ENCODE measurements around the gene SH3GL2.

SH3GL2 gene

DNA sequence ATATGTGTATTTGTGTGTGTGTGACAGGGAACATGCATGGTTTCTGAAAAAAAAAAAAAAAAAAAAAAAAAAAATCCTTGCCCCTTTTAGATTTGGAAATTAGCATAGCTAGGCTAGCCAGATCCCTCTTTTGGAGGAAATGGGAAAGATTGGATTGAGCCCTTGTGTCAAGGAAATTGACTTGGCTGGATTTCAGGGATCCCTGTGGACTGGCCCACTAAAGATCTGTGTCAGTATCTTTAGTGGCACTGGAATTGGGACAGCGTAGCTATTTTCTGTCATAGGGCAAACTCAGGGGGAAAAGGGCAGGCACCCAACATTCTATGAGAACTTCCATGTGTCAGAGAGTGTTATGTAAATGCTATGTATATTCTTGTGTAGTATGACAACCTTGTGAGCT is 35.4 kb downstream of the SH3GL2 start:
- no peaks in the 10 kb centered on the region for H3K79me2 ChIP-seq (ENCODE audit: insufficient read depth, low read length)
- ATAC-seq (ENCODE audit: insufficient read depth, low read depth), result no peak
- H3K4me3 ChIP-seq (ENCODE audit: low read depth in 1 of 2, low read length in 2 of 2), result no peak overlapping the region
- H3K27ac ChIP-seq (ENCODE audit: low read length), result no peak overlapping the region
- no peak overlapping the region for H3K9ac ChIP-seq (ENCODE audit: low read depth, low read length)
- no peak overlapping the region for H3K4me2 ChIP-seq (ENCODE audit: insufficient read depth, low read length)
- no peaks in the 10 kb centered on the region for H3K27me3 ChIP-seq (ENCODE audit: insufficient read depth, low read length, poor library complexity)
- H3K36me3 ChIP-seq (ENCODE audit: insufficient read depth, low read length), result no peaks in the 10 kb centered on the region
- H3K9me3 ChIP-seq (ENCODE audit: insufficient read depth, low read length, severe bottlenecking), result no peaks in the 10 kb centered on the region
- DNase-seq, result no peak
- H3K4me1 ChIP-seq (ENCODE audit: insufficient read depth, low read length), result no peaks in the 10 kb centered on the region
- H2AFZ ChIP-seq (ENCODE audit: low read depth, low read length), result no peak overlapping the region
- no peaks in the 10 kb centered on the region for H4K20me1 ChIP-seq (ENCODE audit: insufficient read depth, low read length)
- TF ChIP-seq EZH2 (IDR thresholded peaks at IDR 0.05; ENCODE audit: borderline replicate concordance, low read depth, low read length, severe bottlenecking), result no peak
- TF ChIP-seq, protein P1, sequence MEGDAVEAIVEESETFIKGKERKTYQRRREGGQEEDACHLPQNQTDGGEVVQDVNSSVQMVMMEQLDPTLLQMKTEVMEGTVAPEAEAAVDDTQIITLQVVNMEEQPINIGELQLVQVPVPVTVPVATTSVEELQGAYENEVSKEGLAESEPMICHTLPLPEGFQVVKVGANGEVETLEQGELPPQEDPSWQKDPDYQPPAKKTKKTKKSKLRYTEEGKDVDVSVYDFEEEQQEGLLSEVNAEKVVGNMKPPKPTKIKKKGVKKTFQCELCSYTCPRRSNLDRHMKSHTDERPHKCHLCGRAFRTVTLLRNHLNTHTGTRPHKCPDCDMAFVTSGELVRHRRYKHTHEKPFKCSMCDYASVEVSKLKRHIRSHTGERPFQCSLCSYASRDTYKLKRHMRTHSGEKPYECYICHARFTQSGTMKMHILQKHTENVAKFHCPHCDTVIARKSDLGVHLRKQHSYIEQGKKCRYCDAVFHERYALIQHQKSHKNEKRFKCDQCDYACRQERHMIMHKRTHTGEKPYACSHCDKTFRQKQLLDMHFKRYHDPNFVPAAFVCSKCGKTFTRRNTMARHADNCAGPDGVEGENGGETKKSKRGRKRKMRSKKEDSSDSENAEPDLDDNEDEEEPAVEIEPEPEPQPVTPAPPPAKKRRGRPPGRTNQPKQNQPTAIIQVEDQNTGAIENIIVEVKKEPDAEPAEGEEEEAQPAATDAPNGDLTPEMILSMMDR (IDR thresholded peaks at IDR 0.05; ENCODE audit: borderline replicate concordance, extremely low read depth, low read length, poor library complexity, severe bottlenecking), result no peak

DNA sequence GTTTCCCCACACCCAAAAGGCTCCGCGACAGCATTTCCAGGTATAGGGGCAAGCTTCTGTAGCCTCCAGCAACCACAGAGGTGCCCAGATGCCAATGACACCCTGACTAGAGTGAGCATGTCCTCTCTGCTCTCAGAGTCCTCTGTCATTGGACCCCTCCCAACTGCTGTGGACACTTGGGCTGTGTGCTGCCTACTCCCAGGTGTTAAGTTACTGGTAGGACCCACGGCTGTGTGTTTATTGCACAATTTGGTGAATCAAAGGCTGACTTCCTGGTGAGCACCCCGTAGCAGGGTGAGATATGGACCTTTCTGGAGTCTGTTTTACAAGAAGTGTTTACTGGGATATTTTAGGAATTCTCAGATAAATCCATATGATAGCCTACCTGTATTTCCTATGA is 36.0 kb downstream of the SH3GL2 start:
- Histone ChIP-seq H3K9ac (ENCODE audit: low read depth, low read length) (no peak overlapping the region), H3K27me3 (ENCODE audit: insufficient read depth, low read length, poor library complexity) (no peaks in the 10 kb centered on the region), H4K20me1 (ENCODE audit: insufficient read depth, low read length) (no peaks in the 10 kb centered on the region), H3K4me3 (ENCODE audit: low read depth in 1 of 2, low read length in 2 of 2) (no peak overlapping the region), H2AFZ (ENCODE audit: low read depth, low read length) (no peak overlapping the region), H3K27ac (ENCODE audit: low read length) (no peak overlapping the region), H3K36me3 (ENCODE audit: insufficient read depth, low read length) (no peaks in the 10 kb centered on the region), H3K79me2 (ENCODE audit: insufficient read depth, low read length) (no peaks in the 10 kb centered on the region), H3K4me1 (ENCODE audit: insufficient read depth, low read length) (no peaks in the 10 kb centered on the region), H3K9me3 (ENCODE audit: insufficient read depth, low read length, severe bottlenecking) (no peaks in the 10 kb centered on the region), H3K4me2 (ENCODE audit: insufficient read depth, low read length) (no peak overlapping the region)
- TF ChIP-seq, protein P1 (IDR thresholded peaks at IDR 0.05; ENCODE audit: borderline replicate concordance, extremely low read depth, low read length, poor library complexity, severe bottlenecking), result no peak
- TF ChIP-seq EZH2 (IDR thresholded peaks at IDR 0.05; ENCODE audit: borderline replicate concordance, low read depth, low read length, severe bottlenecking), result no peak
- no peak for ATAC-seq (ENCODE audit: insufficient read depth, low read depth)
- DNase-seq, result no peak

DNA sequence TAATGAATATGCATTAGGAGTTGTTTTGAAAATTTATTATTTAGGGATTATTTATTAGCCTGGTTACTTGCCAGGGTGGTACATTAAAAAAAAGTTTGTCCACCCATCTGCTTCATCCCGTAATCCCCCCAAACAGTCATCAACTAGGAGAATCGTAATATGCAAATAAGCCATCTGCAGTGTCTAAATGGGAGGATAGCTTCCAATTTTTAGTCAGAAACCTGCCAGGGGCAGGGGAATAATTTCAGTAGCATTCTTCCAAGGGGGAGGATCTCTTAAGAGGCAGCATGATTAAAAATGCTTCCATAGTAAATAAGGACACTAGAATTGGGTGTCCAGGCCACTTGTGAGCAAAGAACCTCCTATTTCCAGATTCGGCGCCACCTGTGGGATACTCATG is 43.3 kb downstream of the SH3GL2 start:
- Histone ChIP-seq H3K27me3 (ENCODE audit: insufficient read depth, low read length, poor library complexity) (no peaks in the 10 kb centered on the region), H2AFZ (ENCODE audit: low read depth, low read length) (no peak overlapping the region), H3K4me1 (ENCODE audit: insufficient read depth, low read length) (no peaks in the 10 kb centered on the region), H3K9ac (ENCODE audit: low read depth, low read length) (no peak overlapping the region), H3K79me2 (ENCODE audit: insufficient read depth, low read length) (no peaks in the 10 kb centered on the region), H3K9me3 (ENCODE audit: insufficient read depth, low read length, severe bottlenecking) (no peaks in the 10 kb centered on the region), H3K4me3 (ENCODE audit: low read depth in 1 of 2, low read length in 2 of 2) (no peak overlapping the region), H4K20me1 (ENCODE audit: insufficient read depth, low read length) (no peaks in the 10 kb centered on the region), H3K4me2 (ENCODE audit: insufficient read depth, low read length) (no peak overlapping the region), H3K36me3 (ENCODE audit: insufficient read depth, low read length) (no peaks in the 10 kb centered on the region), H3K27ac (ENCODE audit: low read length) (no peak overlapping the region)
- ATAC-seq (ENCODE audit: insufficient read depth, low read depth) (no peak), DNase-seq (no peak)
- TF ChIP-seq, protein P1 (IDR thresholded peaks at IDR 0.05; ENCODE audit: borderline replicate concordance, extremely low read depth, low read length, poor library complexity, severe bottlenecking), result no peak
- no peak for TF ChIP-seq EZH2 (IDR thresholded peaks at IDR 0.05; ENCODE audit: borderline replicate concordance, low read depth, low read length, severe bottlenecking)

DNA sequence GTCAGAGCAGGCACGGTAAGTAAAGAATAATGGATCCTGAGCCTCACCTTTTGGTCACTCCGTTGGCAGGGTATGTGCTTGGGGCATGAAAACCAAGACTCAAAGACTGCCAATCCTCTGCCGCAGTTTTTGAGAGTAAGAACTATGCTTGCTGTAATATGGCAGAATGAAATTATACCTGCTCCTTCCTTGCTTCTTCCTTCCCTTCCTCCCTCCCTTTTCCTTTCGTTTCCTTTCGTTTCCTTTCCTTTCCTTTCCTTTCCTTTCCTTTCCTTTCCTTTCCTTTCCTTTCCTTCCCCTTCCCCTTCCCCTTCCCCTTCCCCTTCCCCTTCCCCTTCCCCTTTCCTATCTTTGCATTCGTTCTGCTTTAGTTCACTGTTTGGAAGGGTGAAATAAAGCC is 43.9 kb downstream of the SH3GL2 start:
- no peak overlapping the region for H3K9ac ChIP-seq (ENCODE audit: low read depth, low read length)
- no peak for TF ChIP-seq EZH2 (IDR thresholded peaks at IDR 0.05; ENCODE audit: borderline replicate concordance, low read depth, low read length, severe bottlenecking)
- H2AFZ ChIP-seq (ENCODE audit: low read depth, low read length), result no peak overlapping the region
- H3K79me2 ChIP-seq (ENCODE audit: insufficient read depth, low read length), result no peaks in the 10 kb centered on the region
- no peaks in the 10 kb centered on the region for H3K4me1 ChIP-seq (ENCODE audit: insufficient read depth, low read length)
- no peak overlapping the region for H3K4me2 ChIP-seq (ENCODE audit: insufficient read depth, low read length)
- no peak overlapping the region for H3K4me3 ChIP-seq (ENCODE audit: low read depth in 1 of 2, low read length in 2 of 2)
- no peaks in the 10 kb centered on the region for H4K20me1 ChIP-seq (ENCODE audit: insufficient read depth, low read length)
- no peaks in the 10 kb centered on the region for H3K9me3 ChIP-seq (ENCODE audit: insufficient read depth, low read length, severe bottlenecking)
- DNase-seq, result no peak
- no peaks in the 10 kb centered on the region for H3K27me3 ChIP-seq (ENCODE audit: insufficient read depth, low read length, poor library complexity)
- H3K27ac ChIP-seq (ENCODE audit: low read length), result no peak overlapping the region
- no peaks in the 10 kb centered on the region for H3K36me3 ChIP-seq (ENCODE audit: insufficient read depth, low read length)
- ATAC-seq (ENCODE audit: insufficient read depth, low read depth), result no peak

Data from DND-41 (cell line).